ENCODE results near the gene UBE3B. TPM values are rescaled to one million over a fixed set of nuclear protein-coding genes. Genes with fewer than 3 reads are reported as not detected.

UBE3B gene, protein sequence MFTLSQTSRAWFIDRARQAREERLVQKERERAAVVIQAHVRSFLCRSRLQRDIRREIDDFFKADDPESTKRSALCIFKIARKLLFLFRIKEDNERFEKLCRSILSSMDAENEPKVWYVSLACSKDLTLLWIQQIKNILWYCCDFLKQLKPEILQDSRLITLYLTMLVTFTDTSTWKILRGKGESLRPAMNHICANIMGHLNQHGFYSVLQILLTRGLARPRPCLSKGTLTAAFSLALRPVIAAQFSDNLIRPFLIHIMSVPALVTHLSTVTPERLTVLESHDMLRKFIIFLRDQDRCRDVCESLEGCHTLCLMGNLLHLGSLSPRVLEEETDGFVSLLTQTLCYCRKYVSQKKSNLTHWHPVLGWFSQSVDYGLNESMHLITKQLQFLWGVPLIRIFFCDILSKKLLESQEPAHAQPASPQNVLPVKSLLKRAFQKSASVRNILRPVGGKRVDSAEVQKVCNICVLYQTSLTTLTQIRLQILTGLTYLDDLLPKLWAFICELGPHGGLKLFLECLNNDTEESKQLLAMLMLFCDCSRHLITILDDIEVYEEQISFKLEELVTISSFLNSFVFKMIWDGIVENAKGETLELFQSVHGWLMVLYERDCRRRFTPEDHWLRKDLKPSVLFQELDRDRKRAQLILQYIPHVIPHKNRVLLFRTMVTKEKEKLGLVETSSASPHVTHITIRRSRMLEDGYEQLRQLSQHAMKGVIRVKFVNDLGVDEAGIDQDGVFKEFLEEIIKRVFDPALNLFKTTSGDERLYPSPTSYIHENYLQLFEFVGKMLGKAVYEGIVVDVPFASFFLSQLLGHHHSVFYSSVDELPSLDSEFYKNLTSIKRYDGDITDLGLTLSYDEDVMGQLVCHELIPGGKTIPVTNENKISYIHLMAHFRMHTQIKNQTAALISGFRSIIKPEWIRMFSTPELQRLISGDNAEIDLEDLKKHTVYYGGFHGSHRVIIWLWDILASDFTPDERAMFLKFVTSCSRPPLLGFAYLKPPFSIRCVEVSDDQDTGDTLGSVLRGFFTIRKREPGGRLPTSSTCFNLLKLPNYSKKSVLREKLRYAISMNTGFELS
- 12.3 to 17.0 TPM (median 14.4 TPM) in 5 replicates for total RNA-seq (2022; extraction: Qiagen RNA extraction)

GRCh38 chr12:109477185-109477962 lies at the start of gene UBE3B, which contains the start of gene KCTD10:
UBE3B (plus strand) TSS chr12:109477634; CDS start chr12:109483552, 5,918 bp downstream.
KCTD10 (minus strand) TSS chr12:109477300; CDS start chr12:109477262, 38 bp downstream.

DNA sequence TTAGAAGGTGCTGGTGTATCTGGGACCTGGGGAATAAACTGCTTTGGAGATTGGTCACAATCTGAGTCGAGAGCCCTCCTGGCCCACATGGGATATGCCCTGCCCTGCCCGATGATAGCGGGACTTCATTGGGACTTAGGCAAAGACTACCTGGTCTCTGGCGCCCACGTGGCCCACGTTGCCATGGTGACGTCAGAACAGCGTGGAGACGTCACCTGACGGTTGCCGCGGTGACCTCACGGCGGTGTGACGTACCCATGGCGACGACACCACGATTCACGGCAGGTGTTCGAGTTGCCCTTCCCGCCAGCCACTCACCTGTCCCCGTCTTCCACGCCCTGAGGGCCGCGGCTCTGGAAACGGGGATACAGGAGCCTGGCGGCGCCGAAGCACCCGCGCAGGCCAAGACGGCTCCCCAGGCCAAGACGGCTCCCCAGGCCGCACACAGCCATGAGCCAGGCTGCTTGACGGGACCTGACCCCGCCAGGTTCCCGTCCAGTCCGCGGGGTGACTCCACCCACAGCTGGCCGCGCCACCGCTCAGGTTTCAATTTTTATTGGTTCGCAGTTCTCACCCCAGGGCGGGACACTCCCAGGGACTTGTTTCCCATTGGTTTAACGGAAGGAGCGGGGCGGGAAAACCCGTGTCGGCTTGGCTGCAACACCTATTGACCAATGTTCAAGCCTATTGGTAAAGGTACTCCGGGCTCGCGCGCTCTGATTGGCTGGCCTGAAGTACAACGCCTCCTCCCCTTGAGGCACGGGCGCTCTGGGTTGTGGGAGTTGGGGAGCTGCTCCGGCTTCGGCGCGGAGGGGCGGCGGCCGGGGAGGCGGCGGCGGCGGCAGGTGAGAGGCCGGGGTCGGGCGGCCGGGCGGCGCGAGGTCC lies 95.8 kb downstream of the UBE3B start, which contains the start of the genes MMAB and MVK:
TSS of gene MMAB (minus strand) at position 476 of the 885 bp plus-strand sequence. CDS start at position 452, 24 bp downstream.
TSS of gene MVK (plus strand) at position 766 of the 885 bp plus-strand sequence. CDS start 1,029 bp downstream, outside the sequence.

Other genes with a start within 250 kb of the UBE3B start
- 0.02 to 0.08 TPM (median 0.08 TPM) in 4 of 5 replicates, not detected in the other for gene FOXN4, start 168.3 kb upstream of the UBE3B start, total RNA-seq (2022; extraction: Qiagen RNA extraction)
- gene MYO1H, start 129.7 kb upstream of the UBE3B start, total RNA-seq (2022; extraction: Qiagen RNA extraction) = not detected in 5 replicates
- 44.0 to 57.7 TPM (median 50.0 TPM) in 5 replicates for gene KCTD10, start 334 bp upstream of the UBE3B start, total RNA-seq (2022; extraction: Qiagen RNA extraction)
- 26.9 to 29.4 TPM (median 28.4 TPM) in 5 replicates for gene MMAB, start 95.9 kb downstream of the UBE3B start, total RNA-seq (2022; extraction: Qiagen RNA extraction)
- 5.1 to 8.2 TPM (median 7.5 TPM) in 5 replicates for gene MVK, start 96.2 kb downstream of the UBE3B start, total RNA-seq (2022; extraction: Qiagen RNA extraction)
- 3.3 to 7.0 TPM (median 5.8 TPM) in 5 replicates for gene FAM222A, start 236.2 kb downstream of the UBE3B start, total RNA-seq (2022; extraction: Qiagen RNA extraction)

All from A549 treated with dexamethasone at 1 μM for 4 hours (cell line).